ENCODE data around the gene GAS2L2. TPM values are rescaled to one million over a fixed set of nuclear protein-coding genes. Genes with fewer than 3 reads are reported as not detected.

The GAS2L2 gene
- 0.04 to 0.08 TPM (median 0.08 TPM) in 5 replicates for total RNA-seq (2022; extraction: Qiagen RNA extraction)

GRCh38 chr17:35752945-35753764, at the start of gene GAS2L2:
Gene GAS2L2 (minus strand): TSS chr17:35753239. CDS start chr17:35752850, 389 bp downstream.

GRCh38 chr17:35795007-35795870, 42.2 kb upstream of the GAS2L2 start, which contains the start of gene MMP28:
Gene MMP28 (minus strand): TSS chr17:35795641. CDS start chr17:35795377, 264 bp downstream.

GRCh38 chr17:35760587-35760986, 7.5 kb upstream of the GAS2L2 start, which contains the start of gene C17orf50:
Gene C17orf50 (plus strand): TSS chr17:35760887. CDS start chr17:35760942, 55 bp downstream.

GRCh38 chr17:35731239-35731916, 21.7 kb downstream of the GAS2L2 start, which contains the start of gene RASL10B:
Gene RASL10B (plus strand): TSS chr17:35731639. CDS start chr17:35735185, 3,546 bp downstream.

Other genes with a start within 250 kb of the GAS2L2 start
- 0.07 TPM in 1 of 5 replicates, not detected in the others for gene SLFN12L, start 215.6 kb downstream of the GAS2L2 start, total RNA-seq (2022; extraction: Qiagen RNA extraction)
- not detected in 5 replicates for gene SLFN14, start 192.4 kb downstream of the GAS2L2 start, total RNA-seq (2022; extraction: Qiagen RNA extraction)
- gene PEX12, start 174.7 kb downstream of the GAS2L2 start, total RNA-seq (2022; extraction: Qiagen RNA extraction): 7.1 to 8.2 TPM (median 7.9 TPM) in 5 replicates
- gene AP2B1, start 165.9 kb downstream of the GAS2L2 start, total RNA-seq (2022; extraction: Qiagen RNA extraction): 120 to 149 TPM (median 133 TPM) in 5 replicates
- 0.07 to 0.14 TPM (median 0.13 TPM) in 5 replicates for gene RASL10B, start 21.6 kb downstream of the GAS2L2 start, total RNA-seq (2022; extraction: Qiagen RNA extraction)
- gene C17orf50, start 7.6 kb upstream of the GAS2L2 start, total RNA-seq (2022; extraction: Qiagen RNA extraction): 0.21 to 0.59 TPM (median 0.34 TPM) in 4 of 5 replicates, not detected in the other
- 4.5 to 8.7 TPM (median 7.5 TPM) in 5 replicates for gene MMP28, start 42.4 kb upstream of the GAS2L2 start, total RNA-seq (2022; extraction: Qiagen RNA extraction)
- gene TAF15, start 56.2 kb upstream of the GAS2L2 start, total RNA-seq (2022; extraction: Qiagen RNA extraction): 197 to 220 TPM (median 203 TPM) in 5 replicates
- gene HEATR9, start 115.7 kb upstream of the GAS2L2 start, total RNA-seq (2022; extraction: Qiagen RNA extraction): not detected in 5 replicates
- 1.1 to 1.5 TPM (median 1.2 TPM) in 5 replicates for gene CCL5, start 127.1 kb upstream of the GAS2L2 start, total RNA-seq (2022; extraction: Qiagen RNA extraction)
- 2.7 to 3.9 TPM (median 3.1 TPM) in 5 replicates for gene RDM1, start 177.5 kb upstream of the GAS2L2 start, total RNA-seq (2022; extraction: Qiagen RNA extraction)
- not detected in 5 replicates for gene LYZL6, start 190.5 kb upstream of the GAS2L2 start, total RNA-seq (2022; extraction: Qiagen RNA extraction)
- gene CCL16, start 228.3 kb upstream of the GAS2L2 start, total RNA-seq (2022; extraction: Qiagen RNA extraction): not detected in 5 replicates
- gene CCL14, start 233.5 kb upstream of the GAS2L2 start, total RNA-seq (2022; extraction: Qiagen RNA extraction): not detected in 5 replicates
- gene CCL15, start 248.3 kb upstream of the GAS2L2 start, total RNA-seq (2022; extraction: Qiagen RNA extraction): not detected in 5 replicates